KOPT-K1 (cell line): ENCODE data around the gene CTSD.
"Not testable (repeated sequence)": the region's sequence is repeated elsewhere in the genome, so short reads cannot be mapped to it uniquely, and the experiment has no call there.

Experiments
- H3K27ac ChIP-seq: fragments of 200-600 bp; sonication (generic); 2 replicates; pipeline ENCODE4 v1.5.1; 2016; ENCODE audit warnings: antibody characterized with exemption, mild to moderate bottlenecking, low read depth, low read length; ENCODE audit not compliant: poor library complexity, severe bottlenecking
- H3K36me3 ChIP-seq: fragments of 200-600 bp; sonication (generic); 2 replicates; pipeline ENCODE4 v1.5.1; 2017; ENCODE audit warnings: antibody characterized with exemption, mild to moderate bottlenecking, low read length, moderate library complexity; ENCODE audit not compliant: insufficient read depth
- H3K9me3 ChIP-seq: fragments of 200-600 bp; sonication (generic); 2 replicates; pipeline ENCODE4 v1.5.1; 2017; ENCODE audit warnings: antibody characterized with exemption, low read length, mild to moderate bottlenecking; ENCODE audit not compliant: insufficient read depth, poor library complexity, severe bottlenecking

CTSD gene

GRCh38 chr11:1763796-1764661 is at the start of gene CTSD:
TSS of gene CTSD (minus strand) at chr11:1763927. CDS start at chr11:1763859, 68 bp downstream.
- peak within 1 kb of the TSS; percentile 77 for H3K27ac ChIP-seq
- H3K36me3 ChIP-seq = peaks cover 15% of the 10 kb centered on the region; the same call in 1 of the 2 replicates
- H3K9me3 ChIP-seq = no peaks in the 10 kb centered on the region

GRCh38 chr11:1813356-1813755 is 49.6 kb upstream of the CTSD start:
- peaks cover 26% of the 10 kb centered on the region for H3K9me3 ChIP-seq
- H3K27ac ChIP-seq, H3K36me3 ChIP-seq: not testable (repeated sequence)

GRCh38 chr11:1812801-1813200 is 49.1 kb upstream of the CTSD start:
- no peaks in the 10 kb centered on the region for H3K36me3 ChIP-seq
- peaks cover 22% of the 10 kb centered on the region for H3K9me3 ChIP-seq
- H3K27ac ChIP-seq = no peak overlapping the region

- Histone ChIP-seq H3K9me3 (peaks cover 17% of the 10 kb centered on the region), H3K27ac (no peak overlapping the region), H3K36me3 (no peaks in the 10 kb centered on the region)
Measured at GRCh38 chr11:1812274-1812673, 48.5 kb upstream of the CTSD start.

GRCh38 chr11:1810761-1811160 is 47.0 kb upstream of the CTSD start:
- peaks cover 17% of the 10 kb centered on the region for H3K9me3 ChIP-seq
- H3K36me3 ChIP-seq = no peaks in the 10 kb centered on the region
- no peak overlapping the region for H3K27ac ChIP-seq

- Histone ChIP-seq H3K9me3 (peaks cover 11% of the 10 kb centered on the region), H3K36me3 (no peaks in the 10 kb centered on the region), H3K27ac (no peak overlapping the region)
Measured at GRCh38 chr11:1807264-1807995, 43.7 kb upstream of the CTSD start.

- H3K9me3 ChIP-seq = peaks cover 6% of the 10 kb centered on the region
- no peak overlapping the region for H3K27ac ChIP-seq
- no peaks in the 10 kb centered on the region for H3K36me3 ChIP-seq
Measured at GRCh38 chr11:1805525-1805924, 41.8 kb upstream of the CTSD start.

GRCh38 chr11:1803835-1804519 is 40.2 kb upstream of the CTSD start:
- H3K36me3 ChIP-seq = not testable (repeated sequence)

GRCh38 chr11:1803246-1803645 is 39.5 kb upstream of the CTSD start:
- Histone ChIP-seq H3K9me3 (no peaks in the 10 kb centered on the region), H3K36me3 (no peaks in the 10 kb centered on the region), H3K27ac (no peak overlapping the region)

More at GRCh38 chr11:1803835-1804519, 40.2 kb upstream of the CTSD start:
- H3K27ac ChIP-seq, H3K9me3 ChIP-seq: not testable (repeated sequence)

GRCh38 chr11:1797391-1798125 is 33.8 kb upstream of the CTSD start:
- H3K36me3 ChIP-seq = no peaks in the 10 kb centered on the region
- no peak overlapping the region for H3K27ac ChIP-seq
- H3K9me3 ChIP-seq = no peaks in the 10 kb centered on the region

- no peaks in the 10 kb centered on the region for H3K36me3 ChIP-seq
- H3K27ac ChIP-seq = no peak overlapping the region
- no peaks in the 10 kb centered on the region for H3K9me3 ChIP-seq
Measured at GRCh38 chr11:1796413-1797011, 32.8 kb upstream of the CTSD start.

- Histone ChIP-seq H3K27ac (no peak overlapping the region), H3K36me3 (no peaks in the 10 kb centered on the region), H3K9me3 (no peaks in the 10 kb centered on the region)
Measured at GRCh38 chr11:1793081-1793480, 29.4 kb upstream of the CTSD start.

- no peaks in the 10 kb centered on the region for H3K9me3 ChIP-seq
- H3K27ac ChIP-seq = no peak overlapping the region
- H3K36me3 ChIP-seq = no peaks in the 10 kb centered on the region
Measured at GRCh38 chr11:1792461-1792860, 28.7 kb upstream of the CTSD start.

GRCh38 chr11:1791912-1792311 is 28.2 kb upstream of the CTSD start:
- no peaks in the 10 kb centered on the region for H3K36me3 ChIP-seq
- no peak overlapping the region for H3K27ac ChIP-seq
- no peaks in the 10 kb centered on the region for H3K9me3 ChIP-seq
